Stimulated activated effector memory CD8-positive, alpha-beta T cell treated with anti-CD3 and anti-CD28 coated beads, Interleukin-12 subunit alpha, Interleukin-12 subunit beta, amount 100 ng/mL, for 72 hours (primary cell): ENCODE results near the gene YRDC.

Experiments used
- ATAC-seq: fragments of 150-1000 bp; cut with Tn5 transposase; 2 replicates; pipeline ENCODE4 v1.10.0; 2021
- DNase-seq, 2 donors: peaks; one replicate each; pipeline ENCODE4 v3.0.0; 2021 to 2022; ENCODE audit warnings: low spot score in 2 of 2
- H3K27ac Mint-ChIP-seq: one replicate; pipeline ENCODE4 v1.8.0; 2022; ENCODE audit warnings: mild to moderate bottlenecking, mixed read lengths
- H3K36me3 Mint-ChIP-seq: one replicate; pipeline ENCODE4 v1.8.0; 2022; ENCODE audit warnings: mild to moderate bottlenecking, mixed read lengths
- H3K4me1 Mint-ChIP-seq: one replicate; pipeline ENCODE4 v1.8.0; 2022; ENCODE audit warnings: mixed read lengths
- H3K4me3 Mint-ChIP-seq: one replicate; pipeline ENCODE4 v1.8.0; 2022; ENCODE audit warnings: mild to moderate bottlenecking, mixed read lengths
- H3K9me3 Mint-ChIP-seq: one replicate; pipeline ENCODE4 v1.8.0; 2022; ENCODE audit warnings: mixed read lengths

Gene YRDC

DNA sequence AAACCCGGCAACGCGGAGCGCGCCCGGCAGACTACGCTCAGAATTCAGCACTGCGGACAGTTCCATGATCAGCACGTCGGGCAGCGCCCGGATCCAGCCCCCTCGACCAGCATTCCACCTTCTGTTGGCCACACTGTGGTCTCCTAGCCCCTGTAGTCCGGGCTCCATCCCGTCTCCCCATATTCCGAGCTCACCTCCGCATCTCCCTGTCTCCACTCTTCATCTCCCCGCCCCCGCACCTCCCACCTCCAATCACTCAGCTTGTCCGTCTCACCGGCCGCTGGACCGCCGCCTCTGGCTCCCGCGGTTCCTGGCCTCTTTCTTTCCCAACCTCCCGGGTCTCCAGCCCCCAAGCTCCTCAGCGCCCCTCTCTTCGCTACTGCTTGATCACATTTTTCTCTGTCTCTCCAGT lies 43.6 kb downstream of the YRDC start:
- DNase-seq = peak in 1 of 2 donors; percentile 78
- Mint-ChIP-seq H3K9me3 (peaks cover 3% of the 10 kb centered on the region), H3K4me1 (peaks cover 23% of the 10 kb centered on the region), H3K4me3 (no peak overlapping the region), H3K27ac (no peak overlapping the region), H3K36me3 (no peaks in the 10 kb centered on the region)
- no peak for ATAC-seq

GRCh38 chr1:37763791-37764413 lies 44.1 kb downstream of the YRDC start:
- Mint-ChIP-seq H3K4me3 (no peak overlapping the region), H3K27ac (no peak overlapping the region), H3K9me3 (peaks cover 3% of the 10 kb centered on the region), H3K36me3 (no peaks in the 10 kb centered on the region), H3K4me1 (peaks cover 23% of the 10 kb centered on the region)
- ATAC-seq = no peak
- DNase-seq = no peak

- Mint-ChIP-seq H3K4me1 (peaks cover 23% of the 10 kb centered on the region), H3K9me3 (peaks cover 3% of the 10 kb centered on the region), H3K27ac (no peak overlapping the region), H3K36me3 (no peaks in the 10 kb centered on the region), H3K4me3 (no peak overlapping the region)
- ATAC-seq = no peak
- no peak for DNase-seq
Measured at GRCh38 chr1:37762516-37762915, 45.5 kb downstream of the YRDC start.

- Mint-ChIP-seq H3K9me3 (peaks cover 3% of the 10 kb centered on the region), H3K27ac (no peak overlapping the region), H3K4me3 (no peak overlapping the region), H3K36me3 (no peaks in the 10 kb centered on the region), H3K4me1 (peaks cover 23% of the 10 kb centered on the region)
- DNase-seq (no peak), ATAC-seq (no peak)
Measured at GRCh38 chr1:37761416-37762095, 46.5 kb downstream of the YRDC start.

DNA sequence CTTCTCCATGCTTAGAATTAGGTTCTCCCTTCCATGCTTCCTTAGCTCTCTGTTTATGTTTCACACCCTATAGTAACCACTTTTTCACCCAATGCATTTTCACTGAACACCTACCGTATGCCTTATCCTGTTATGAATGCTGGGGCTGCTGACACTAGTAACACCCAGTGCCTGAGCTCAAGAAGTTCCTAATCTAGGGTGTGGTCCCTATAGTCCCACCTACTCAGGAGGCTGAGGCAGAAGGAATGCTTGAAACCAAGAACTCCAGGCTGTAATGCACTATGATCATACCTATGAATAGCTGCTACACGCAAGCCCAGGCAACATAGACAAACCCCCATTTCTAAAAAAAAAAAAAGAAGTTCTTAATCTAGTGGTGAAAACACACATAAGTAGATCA lies 48.6 kb downstream of the YRDC start:
- Mint-ChIP-seq H3K4me1 (peaks cover 9% of the 10 kb centered on the region), H3K9me3 (no peaks in the 10 kb centered on the region), H3K36me3 (no peaks in the 10 kb centered on the region), H3K27ac (no peak overlapping the region), H3K4me3 (no peak overlapping the region)
- ATAC-seq (no peak), DNase-seq (no peak)

GRCh38 chr1:37755951-37756560 lies 52.0 kb downstream of the YRDC start:
- Mint-ChIP-seq H3K4me1 (peaks cover 5% of the 10 kb centered on the region), H3K9me3 (no peaks in the 10 kb centered on the region), H3K36me3 (no peaks in the 10 kb centered on the region), H3K27ac (no peak overlapping the region), H3K4me3 (no peak overlapping the region)
- DNase-seq (no peak), ATAC-seq (no peak)

- H3K4me1 Mint-ChIP-seq = peaks cover 5% of the 10 kb centered on the region
- ATAC-seq (peak; percentile 92), DNase-seq (peak in 1 of 2 donors; percentile 72)
- no peaks in the 10 kb centered on the region for H3K9me3 Mint-ChIP-seq
- H3K27ac Mint-ChIP-seq = no peak overlapping the region
- H3K4me3 Mint-ChIP-seq = no peak overlapping the region
- no peaks in the 10 kb centered on the region for H3K36me3 Mint-ChIP-seq
Measured at GRCh38 chr1:37755290-37755689, 52.7 kb downstream of the YRDC start.

- Mint-ChIP-seq H3K4me1 (peaks cover 5% of the 10 kb centered on the region), H3K9me3 (no peaks in the 10 kb centered on the region), H3K27ac (no peak overlapping the region), H3K36me3 (no peaks in the 10 kb centered on the region), H3K4me3 (peak overlapping the region; percentile 64)
- DNase-seq (no peak), ATAC-seq (no peak)
Measured at GRCh38 chr1:37753473-37754321, 54.3 kb downstream of the YRDC start.
